GM15510 (cell line): ENCODE results near the gene SMURF2.

Experiments used
- POLR2A ChIP-seq: IDR thresholded peaks from 3 replicates; pipeline ENCODE4 v1.6.1; 2011; ENCODE audit warnings: borderline replicate concordance; ENCODE audit not compliant: insufficient read length; ENCODE audit errors: extremely low read depth

Gene SMURF2

DNA sequence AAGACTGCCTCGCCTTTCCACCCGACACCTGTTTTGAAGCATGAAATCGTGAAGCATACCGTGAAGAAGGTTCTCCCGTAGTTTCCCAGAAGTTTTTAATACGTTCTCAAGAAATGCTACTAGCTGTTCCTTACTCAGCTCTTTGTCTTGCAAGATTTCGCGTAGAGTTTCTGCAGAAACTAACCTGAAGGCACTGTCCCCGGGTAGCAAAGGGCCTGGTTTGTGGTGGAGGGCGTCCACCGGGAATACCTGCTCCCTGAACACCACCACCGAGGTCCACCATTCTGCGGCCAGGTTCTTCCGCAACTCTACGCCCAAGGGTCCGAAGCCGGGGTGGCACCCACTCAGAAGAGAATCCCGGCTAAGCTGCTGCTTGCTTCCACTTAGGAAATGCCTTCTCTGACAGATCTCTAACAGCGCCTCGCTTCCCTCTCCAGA lies 165.7 kb downstream of the SMURF2 start:
- TF ChIP-seq POLR2A, result no peak
